H9 (cell line): ENCODE data around the gene ZNF665. TPM values are rescaled to one million over a fixed set of nuclear protein-coding genes. Genes with fewer than 3 reads are reported as not detected.

Experiments
- DNase-seq: peaks from one replicate; pipeline ENCODE4 v3.0.0-alpha.2; 2017
- H2AFZ ChIP-seq: one replicate; pipeline ENCODE4 v1.6.1; 2013; ENCODE audit warnings: mild to moderate bottlenecking, low read length, control low read depth, moderate library complexity
- H2AK5ac ChIP-seq: 2 replicates; pipeline ENCODE4 v1.6.1; 2013; ENCODE audit warnings: low read length, control low read depth, mixed read lengths; ENCODE audit not compliant: insufficient read length
- H2BK120ac ChIP-seq: one replicate; pipeline ENCODE4 v1.6.1; 2013; ENCODE audit warnings: low read depth, mild to moderate bottlenecking, low read length, control low read depth, inconsistent platforms; ENCODE audit not compliant: poor library complexity, severe bottlenecking
- H2BK12ac ChIP-seq: 2 replicates; pipeline ENCODE4 v1.6.1; 2013; ENCODE audit warnings: low read length, control low read depth, mixed read lengths, low read depth; ENCODE audit not compliant: insufficient read length
- H2BK15ac ChIP-seq: 2 replicates; pipeline ENCODE4 v1.6.1; 2013; ENCODE audit warnings: low read depth, low read length, control low read depth
- H2BK20ac ChIP-seq: one replicate; pipeline ENCODE4 v1.6.1; 2013; ENCODE audit warnings: low read depth, mild to moderate bottlenecking, low read length, control low read depth, inconsistent platforms; ENCODE audit not compliant: poor library complexity, severe bottlenecking
- H2BK5ac ChIP-seq: 2 replicates; pipeline ENCODE4 v1.6.1; 2013; ENCODE audit warnings: low read length, control low read depth, mixed read lengths; ENCODE audit not compliant: insufficient read length
- H3K14ac ChIP-seq: 2 replicates; pipeline ENCODE4 v1.6.1; 2013; ENCODE audit warnings: low read length, control low read depth; ENCODE audit not compliant: insufficient read depth
- H3K18ac ChIP-seq: 2 replicates; pipeline ENCODE4 v1.6.1; 2013; ENCODE audit warnings: low read depth, mild to moderate bottlenecking, mixed read lengths, low read length, control low read depth; ENCODE audit not compliant: insufficient read length
- H3K23ac ChIP-seq: 2 replicates; pipeline ENCODE4 v1.6.1; 2013; ENCODE audit warnings: low read length, control low read depth, mixed read lengths, low read depth; ENCODE audit not compliant: insufficient read length
- H3K23me2 ChIP-seq: 2 replicates; pipeline ENCODE4 v1.6.1; 2013; ENCODE audit warnings: low read depth, mild to moderate bottlenecking, mixed read lengths, low read length, control low read depth; ENCODE audit not compliant: insufficient read length, poor library complexity, severe bottlenecking
- H3K27ac ChIP-seq: 2 replicates; pipeline ENCODE4 v1.5.1; 2013; ENCODE audit warnings: low read length, control low read depth, mixed read lengths, low read depth; ENCODE audit not compliant: insufficient read length
- H3K27me3 ChIP-seq: 2 replicates; pipeline ENCODE4 v1.6.1; 2013; ENCODE audit warnings: low read length, control low read depth, inconsistent platforms; ENCODE audit not compliant: insufficient read depth
- H3K4ac ChIP-seq: 2 replicates; pipeline ENCODE4 v1.6.1; 2013; ENCODE audit warnings: low read depth, mild to moderate bottlenecking, control low read depth, inconsistent platforms, low read length, moderate library complexity
- H3K4me1 ChIP-seq: 2 replicates; pipeline ENCODE4 v1.6.1; 2013; ENCODE audit warnings: low read length, control low read depth, inconsistent platforms; ENCODE audit not compliant: insufficient read depth
- H3K4me2 ChIP-seq: 2 replicates; pipeline ENCODE4 v1.6.1; 2013; ENCODE audit warnings: low read length, control low read depth, mixed read lengths; ENCODE audit not compliant: insufficient read length, insufficient read depth
- H3K56ac ChIP-seq: 2 replicates; pipeline ENCODE4 v1.6.1; 2013; ENCODE audit warnings: low read depth, mild to moderate bottlenecking, mixed read lengths, low read length, control low read depth; ENCODE audit not compliant: insufficient read length
- H3K79me1 ChIP-seq: 2 replicates; pipeline ENCODE4 v1.6.1; 2013; ENCODE audit warnings: low read depth, mild to moderate bottlenecking, moderate library complexity, low read length, control low read depth, inconsistent platforms; ENCODE audit not compliant: insufficient read depth, poor library complexity, severe bottlenecking
- H3K79me2 ChIP-seq: 2 replicates; pipeline ENCODE4 v1.6.1; 2013; ENCODE audit warnings: low read length, control low read depth, inconsistent platforms; ENCODE audit not compliant: insufficient read depth
- H3K9ac ChIP-seq: 2 replicates; pipeline ENCODE4 v1.6.1; 2013; ENCODE audit warnings: low read length, control low read depth, mixed read lengths; ENCODE audit not compliant: insufficient read length; ENCODE audit errors: extremely low read depth
- H3K9me3 ChIP-seq: one replicate; pipeline ENCODE4 v1.6.1; 2013; ENCODE audit warnings: low read depth, low read length, inconsistent platforms; ENCODE audit not compliant: control insufficient read depth
- H3T11ph ChIP-seq: one replicate; pipeline ENCODE4 v1.6.1; 2013; ENCODE audit warnings: mild to moderate bottlenecking, low read length, control low read depth, inconsistent platforms
- H4K20me1 ChIP-seq: one replicate; pipeline ENCODE4 v1.6.1; 2013; ENCODE audit not compliant: control insufficient read depth, insufficient read length, insufficient read depth
- H4K5ac ChIP-seq: 2 replicates; pipeline ENCODE4 v1.6.1; 2013; ENCODE audit warnings: low read depth, mild to moderate bottlenecking, mixed read lengths, low read length, control low read depth; ENCODE audit not compliant: insufficient read length
- H4K8ac ChIP-seq: replicated peaks from 2 replicates; pipeline ENCODE4 v1.6.1; 2013; ENCODE audit warnings: low read length, control low read depth, mixed read lengths, low read depth; ENCODE audit not compliant: insufficient read length
- H4K91ac ChIP-seq: 2 replicates; pipeline ENCODE4 v1.6.1; 2013; ENCODE audit warnings: low read depth, mild to moderate bottlenecking, moderate library complexity, mixed read lengths, low read length, control low read depth; ENCODE audit not compliant: insufficient read length
- H3K27ac Mint-ChIP-seq, 3 experiments: 2 replicates in 2 of 3; 3 replicates in 1 of 3; pipeline ENCODE4 v1.8.0; 2020 to 2021; ENCODE audit warnings: mixed read lengths in 3 of 3, mild to moderate bottlenecking in 1 of 3, moderate library complexity in 1 of 3
- H3K27me3 Mint-ChIP-seq: 2 replicates; pipeline ENCODE4 v1.8.0; 2021; ENCODE audit warnings: low read depth, mild to moderate bottlenecking, moderate library complexity, mixed read lengths
- H3K36me3 Mint-ChIP-seq, 3 experiments: 2 replicates in 2 of 3; 3 replicates in 1 of 3; pipeline ENCODE4 v1.8.0; 2020 to 2021; ENCODE audit warnings: low read depth in 3 of 3, mixed read lengths in 3 of 3; ENCODE audit not compliant: insufficient read depth in 1 of 3
- H3K4me1 Mint-ChIP-seq, 2 experiments: 2 replicates each; pipeline ENCODE4 v1.8.0; 2020; ENCODE audit warnings: mixed read lengths in 2 of 2
- H3K4me3 Mint-ChIP-seq, 2 experiments: 2 replicates in 1 of 2; 3 replicates in 1 of 2; pipeline ENCODE4 v1.8.0; 2020 to 2021; ENCODE audit warnings: mild to moderate bottlenecking in 2 of 2, mixed read lengths in 2 of 2, moderate library complexity in 1 of 2
- H3K9me3 Mint-ChIP-seq, 2 experiments: 2 replicates in 1 of 2; 3 replicates in 1 of 2; pipeline ENCODE4 v1.8.0; 2020; ENCODE audit warnings: mild to moderate bottlenecking in 2 of 2, mixed read lengths in 2 of 2, moderate library complexity in 1 of 2
- CTCF ChIP-seq: fragments of 200-600 bp; sonication (generic); conservative IDR thresholded peaks from 3 replicates; pipeline ENCODE4 v1.8.0; 2021; ENCODE audit warnings: antibody characterized with exemption, mild to moderate bottlenecking
- WGBS: extraction: QIAGEN DNeasy Blood & Tissue Kit; methylation state at CpG from one replicate; pipeline ENCODE4 v1.1.7; 2013; ENCODE audit warnings: missing lambda C conversion rate, low lambda C conversion rate, mixed read lengths; ENCODE audit not compliant: insufficient read length; ENCODE audit errors: extremely low coverage; 5-methylcytosine and 5-hydroxymethylcytosine counted together
- total RNA-seq: library from RNA; stranded (reverse); gene quantifications from 2 replicates; pipeline ENCODE4 v1.2.1, GENCODE V29; 2021

Gene ZNF665
- total RNA-seq, 1 experiment from 2014 or later = 3.7 TPM

GRCh38 chr19:53196777-53197396 lies 3.7 kb upstream of the ZNF665 start:
- H2AFZ ChIP-seq = no peak overlapping the region
- no peaks in the 10 kb centered on the region for H4K20me1 ChIP-seq
- peak overlapping the region; percentile 57 for H3K9ac ChIP-seq
- WGBS = no CpG with 5 or more reads among the region's 42 CpGs
- no peak overlapping the region for H4K8ac ChIP-seq
- H2BK120ac ChIP-seq = no peak overlapping the region
- no peak overlapping the region for H4K5ac ChIP-seq
- peak overlapping the region; percentile 92; the same call in 1 of the 2 replicates for H3K14ac ChIP-seq
- no peak overlapping the region for H3K4ac ChIP-seq
- peaks cover 5% of the 10 kb centered on the region for H3K79me1 ChIP-seq
- peak; percentile 97 for DNase-seq
- H3K4me1 ChIP-seq = no peaks in the 10 kb centered on the region
- TF ChIP-seq CTCF = no peak
- Mint-ChIP-seq H3K4me1 (peaks cover 26 to 27% of the 10 kb centered on the region in 2 experiments), H3K27ac (peak overlapping the region in 2 of 3 experiments; percentile 62 to 96; a peak in 5 of 7 replicates), H3K36me3 (peaks cover 16 to 28% (median 21%) of the 10 kb centered on the region in 3 experiments), H3K9me3 (peaks cover 27 to 29% of the 10 kb centered on the region in 2 experiments), H3K27me3 (peaks cover 24% of the 10 kb centered on the region), H3K4me3 (peak overlapping the region; percentile 89 to 99)
- peaks cover 14% of the 10 kb centered on the region for H3K23me2 ChIP-seq
- H3K27me3 ChIP-seq = no peaks in the 10 kb centered on the region
- H4K91ac ChIP-seq = no peak overlapping the region
- no peak overlapping the region for H3K56ac ChIP-seq
- no peak overlapping the region for H3K23ac ChIP-seq
- H2BK5ac ChIP-seq = no peak overlapping the region
- no peaks in the 10 kb centered on the region for H3K9me3 ChIP-seq
- no peak overlapping the region for H3K18ac ChIP-seq
- H3K79me2 ChIP-seq = no peaks in the 10 kb centered on the region
- H2AK5ac ChIP-seq = no peak overlapping the region
- H3K27ac ChIP-seq = no peak overlapping the region
- H2BK20ac ChIP-seq = no peak overlapping the region
- H3T11ph ChIP-seq = no peak overlapping the region
- no peak overlapping the region for H2BK15ac ChIP-seq
- H2BK12ac ChIP-seq = no peak overlapping the region
- peak overlapping the region; percentile 49 for H3K4me2 ChIP-seq
